H9 (cell line): ENCODE data around the gene ADORA1. TPM values are rescaled to one million over a fixed set of nuclear protein-coding genes. Genes with fewer than 3 reads are reported as not detected.
A peak's percentile ranks its signal among the peaks of the same experiment; 100 is the strongest.

Experiments
- DNase-seq: peaks from one replicate; pipeline ENCODE4 v3.0.0-alpha.2; 2017
- H2AFZ ChIP-seq: one replicate; pipeline ENCODE4 v1.6.1; 2013; ENCODE audit warnings: mild to moderate bottlenecking, low read length, control low read depth, moderate library complexity
- H2AK5ac ChIP-seq: 2 replicates; pipeline ENCODE4 v1.6.1; 2013; ENCODE audit warnings: low read length, control low read depth, mixed read lengths; ENCODE audit not compliant: insufficient read length
- H2BK120ac ChIP-seq: one replicate; pipeline ENCODE4 v1.6.1; 2013; ENCODE audit warnings: low read depth, mild to moderate bottlenecking, low read length, control low read depth, inconsistent platforms; ENCODE audit not compliant: poor library complexity, severe bottlenecking
- H2BK12ac ChIP-seq: 2 replicates; pipeline ENCODE4 v1.6.1; 2013; ENCODE audit warnings: low read length, control low read depth, mixed read lengths, low read depth; ENCODE audit not compliant: insufficient read length
- H2BK15ac ChIP-seq: 2 replicates; pipeline ENCODE4 v1.6.1; 2013; ENCODE audit warnings: low read depth, low read length, control low read depth
- H2BK20ac ChIP-seq: one replicate; pipeline ENCODE4 v1.6.1; 2013; ENCODE audit warnings: low read depth, mild to moderate bottlenecking, low read length, control low read depth, inconsistent platforms; ENCODE audit not compliant: poor library complexity, severe bottlenecking
- H2BK5ac ChIP-seq: 2 replicates; pipeline ENCODE4 v1.6.1; 2013; ENCODE audit warnings: low read length, control low read depth, mixed read lengths; ENCODE audit not compliant: insufficient read length
- H3K14ac ChIP-seq: 2 replicates; pipeline ENCODE4 v1.6.1; 2013; ENCODE audit warnings: low read length, control low read depth; ENCODE audit not compliant: insufficient read depth
- H3K18ac ChIP-seq: 2 replicates; pipeline ENCODE4 v1.6.1; 2013; ENCODE audit warnings: low read depth, mild to moderate bottlenecking, mixed read lengths, low read length, control low read depth; ENCODE audit not compliant: insufficient read length
- H3K23ac ChIP-seq: 2 replicates; pipeline ENCODE4 v1.6.1; 2013; ENCODE audit warnings: low read length, control low read depth, mixed read lengths, low read depth; ENCODE audit not compliant: insufficient read length
- H3K23me2 ChIP-seq: 2 replicates; pipeline ENCODE4 v1.6.1; 2013; ENCODE audit warnings: low read depth, mild to moderate bottlenecking, mixed read lengths, low read length, control low read depth; ENCODE audit not compliant: insufficient read length, poor library complexity, severe bottlenecking
- H3K27ac ChIP-seq: 2 replicates; pipeline ENCODE4 v1.5.1; 2013; ENCODE audit warnings: low read length, control low read depth, mixed read lengths, low read depth; ENCODE audit not compliant: insufficient read length
- H3K27me3 ChIP-seq: 2 replicates; pipeline ENCODE4 v1.6.1; 2013; ENCODE audit warnings: low read length, control low read depth, inconsistent platforms; ENCODE audit not compliant: insufficient read depth
- H3K4ac ChIP-seq: 2 replicates; pipeline ENCODE4 v1.6.1; 2013; ENCODE audit warnings: low read depth, mild to moderate bottlenecking, control low read depth, inconsistent platforms, low read length, moderate library complexity
- H3K4me1 ChIP-seq: 2 replicates; pipeline ENCODE4 v1.6.1; 2013; ENCODE audit warnings: low read length, control low read depth, inconsistent platforms; ENCODE audit not compliant: insufficient read depth
- H3K4me2 ChIP-seq: 2 replicates; pipeline ENCODE4 v1.6.1; 2013; ENCODE audit warnings: low read length, control low read depth, mixed read lengths; ENCODE audit not compliant: insufficient read length, insufficient read depth
- H3K56ac ChIP-seq: 2 replicates; pipeline ENCODE4 v1.6.1; 2013; ENCODE audit warnings: low read depth, mild to moderate bottlenecking, mixed read lengths, low read length, control low read depth; ENCODE audit not compliant: insufficient read length
- H3K79me1 ChIP-seq: 2 replicates; pipeline ENCODE4 v1.6.1; 2013; ENCODE audit warnings: low read depth, mild to moderate bottlenecking, moderate library complexity, low read length, control low read depth, inconsistent platforms; ENCODE audit not compliant: insufficient read depth, poor library complexity, severe bottlenecking
- H3K79me2 ChIP-seq: 2 replicates; pipeline ENCODE4 v1.6.1; 2013; ENCODE audit warnings: low read length, control low read depth, inconsistent platforms; ENCODE audit not compliant: insufficient read depth
- H3K9ac ChIP-seq: 2 replicates; pipeline ENCODE4 v1.6.1; 2013; ENCODE audit warnings: low read length, control low read depth, mixed read lengths; ENCODE audit not compliant: insufficient read length; ENCODE audit errors: extremely low read depth
- H3K9me3 ChIP-seq: one replicate; pipeline ENCODE4 v1.6.1; 2013; ENCODE audit warnings: low read depth, low read length, inconsistent platforms; ENCODE audit not compliant: control insufficient read depth
- H3T11ph ChIP-seq: one replicate; pipeline ENCODE4 v1.6.1; 2013; ENCODE audit warnings: mild to moderate bottlenecking, low read length, control low read depth, inconsistent platforms
- H4K20me1 ChIP-seq: one replicate; pipeline ENCODE4 v1.6.1; 2013; ENCODE audit not compliant: control insufficient read depth, insufficient read length, insufficient read depth
- H4K5ac ChIP-seq: 2 replicates; pipeline ENCODE4 v1.6.1; 2013; ENCODE audit warnings: low read depth, mild to moderate bottlenecking, mixed read lengths, low read length, control low read depth; ENCODE audit not compliant: insufficient read length
- H4K8ac ChIP-seq: replicated peaks from 2 replicates; pipeline ENCODE4 v1.6.1; 2013; ENCODE audit warnings: low read length, control low read depth, mixed read lengths, low read depth; ENCODE audit not compliant: insufficient read length
- H4K91ac ChIP-seq: 2 replicates; pipeline ENCODE4 v1.6.1; 2013; ENCODE audit warnings: low read depth, mild to moderate bottlenecking, moderate library complexity, mixed read lengths, low read length, control low read depth; ENCODE audit not compliant: insufficient read length
- H3K27ac Mint-ChIP-seq, 3 experiments: 2 replicates in 2 of 3; 3 replicates in 1 of 3; pipeline ENCODE4 v1.8.0; 2020 to 2021; ENCODE audit warnings: mixed read lengths in 3 of 3, mild to moderate bottlenecking in 1 of 3, moderate library complexity in 1 of 3
- H3K27me3 Mint-ChIP-seq: 2 replicates; pipeline ENCODE4 v1.8.0; 2021; ENCODE audit warnings: low read depth, mild to moderate bottlenecking, moderate library complexity, mixed read lengths
- H3K36me3 Mint-ChIP-seq, 3 experiments: 2 replicates in 2 of 3; 3 replicates in 1 of 3; pipeline ENCODE4 v1.8.0; 2020 to 2021; ENCODE audit warnings: low read depth in 3 of 3, mixed read lengths in 3 of 3; ENCODE audit not compliant: insufficient read depth in 1 of 3
- H3K4me1 Mint-ChIP-seq, 2 experiments: 2 replicates each; pipeline ENCODE4 v1.8.0; 2020; ENCODE audit warnings: mixed read lengths in 2 of 2
- H3K4me3 Mint-ChIP-seq, 2 experiments: 2 replicates in 1 of 2; 3 replicates in 1 of 2; pipeline ENCODE4 v1.8.0; 2020 to 2021; ENCODE audit warnings: mild to moderate bottlenecking in 2 of 2, mixed read lengths in 2 of 2, moderate library complexity in 1 of 2
- H3K9me3 Mint-ChIP-seq, 2 experiments: 2 replicates in 1 of 2; 3 replicates in 1 of 2; pipeline ENCODE4 v1.8.0; 2020; ENCODE audit warnings: mild to moderate bottlenecking in 2 of 2, mixed read lengths in 2 of 2, moderate library complexity in 1 of 2
- WGBS: extraction: QIAGEN DNeasy Blood & Tissue Kit; methylation state at CpG from one replicate; pipeline ENCODE4 v1.1.7; 2013; ENCODE audit warnings: missing lambda C conversion rate, low lambda C conversion rate, mixed read lengths; ENCODE audit not compliant: insufficient read length; ENCODE audit errors: extremely low coverage; 5-methylcytosine and 5-hydroxymethylcytosine counted together
- total RNA-seq: library from RNA; stranded (reverse); gene quantifications from 2 replicates; pipeline ENCODE4 v1.2.1, GENCODE V29; 2021
- TF ChIP-seq, protein P1 (sequence below): fragments of 200-600 bp; sonication (generic); conservative IDR thresholded peaks from 3 replicates; pipeline ENCODE4 v1.8.0; 2021; ENCODE audit warnings: antibody characterized with exemption, mild to moderate bottlenecking

Gene ADORA1
- total RNA-seq, 1 experiment from 2014 or later, result 1.3 TPM

DNA sequence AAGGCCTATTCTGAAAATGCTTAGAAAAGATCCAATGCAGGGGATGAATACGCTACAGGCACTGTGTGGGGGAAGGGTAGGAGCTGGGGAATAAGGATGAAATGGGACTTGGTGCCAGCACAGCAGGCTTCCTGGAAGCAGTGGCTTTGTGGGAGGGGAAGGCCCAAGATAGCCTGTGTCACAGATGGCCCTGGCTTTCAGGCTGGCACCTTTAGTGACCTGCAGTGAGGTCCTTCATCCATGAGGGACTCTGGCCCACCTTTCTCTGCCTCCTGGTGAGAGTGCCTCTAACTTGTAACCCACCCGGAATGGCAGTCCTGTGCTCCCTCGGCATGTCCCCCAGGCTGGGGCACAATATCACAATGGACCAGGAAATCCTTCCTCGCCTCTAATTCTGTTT, 58.1 kb downstream of the ADORA1 start:
- no peak overlapping the region for H2BK15ac ChIP-seq
- no peak overlapping the region for H3K9ac ChIP-seq
- no peak for DNase-seq
- no peaks in the 10 kb centered on the region for H3K79me1 ChIP-seq
- peak overlapping the region in 1 of 3 experiments; percentile 44; a peak in 2 of 7 replicates for H3K27ac Mint-ChIP-seq
- H3K4ac ChIP-seq, result no peak overlapping the region
- no peak overlapping the region for H2BK20ac ChIP-seq
- no CpG with 5 or more reads among the region's 4 CpGs for WGBS
- peaks cover 3% of the 10 kb centered on the region for H3K23me2 ChIP-seq
- H3K9me3 Mint-ChIP-seq, result no peaks in the 10 kb centered on the region; a peak in 2 of 5 replicates
- no peaks in the 10 kb centered on the region for H4K20me1 ChIP-seq
- H3T11ph ChIP-seq, result no peak overlapping the region
- peaks cover 29 to 41% of the 10 kb centered on the region in 2 experiments for H3K4me1 Mint-ChIP-seq
- no peaks in the 10 kb centered on the region; the same call in 1 of the 2 replicates for H3K27me3 Mint-ChIP-seq
- no peak overlapping the region for H3K4me2 ChIP-seq
- H3K9me3 ChIP-seq, result no peaks in the 10 kb centered on the region
- TF ChIP-seq, protein P1, sequence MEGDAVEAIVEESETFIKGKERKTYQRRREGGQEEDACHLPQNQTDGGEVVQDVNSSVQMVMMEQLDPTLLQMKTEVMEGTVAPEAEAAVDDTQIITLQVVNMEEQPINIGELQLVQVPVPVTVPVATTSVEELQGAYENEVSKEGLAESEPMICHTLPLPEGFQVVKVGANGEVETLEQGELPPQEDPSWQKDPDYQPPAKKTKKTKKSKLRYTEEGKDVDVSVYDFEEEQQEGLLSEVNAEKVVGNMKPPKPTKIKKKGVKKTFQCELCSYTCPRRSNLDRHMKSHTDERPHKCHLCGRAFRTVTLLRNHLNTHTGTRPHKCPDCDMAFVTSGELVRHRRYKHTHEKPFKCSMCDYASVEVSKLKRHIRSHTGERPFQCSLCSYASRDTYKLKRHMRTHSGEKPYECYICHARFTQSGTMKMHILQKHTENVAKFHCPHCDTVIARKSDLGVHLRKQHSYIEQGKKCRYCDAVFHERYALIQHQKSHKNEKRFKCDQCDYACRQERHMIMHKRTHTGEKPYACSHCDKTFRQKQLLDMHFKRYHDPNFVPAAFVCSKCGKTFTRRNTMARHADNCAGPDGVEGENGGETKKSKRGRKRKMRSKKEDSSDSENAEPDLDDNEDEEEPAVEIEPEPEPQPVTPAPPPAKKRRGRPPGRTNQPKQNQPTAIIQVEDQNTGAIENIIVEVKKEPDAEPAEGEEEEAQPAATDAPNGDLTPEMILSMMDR, result no peak
- no peak overlapping the region for H3K18ac ChIP-seq
- H3K23ac ChIP-seq, result no peak overlapping the region
- H3K27me3 ChIP-seq, result no peaks in the 10 kb centered on the region
- no peak overlapping the region for H4K5ac ChIP-seq
- peak overlapping the region; percentile 20; the same call in 1 of the 2 replicates for H3K14ac ChIP-seq
- H2AFZ ChIP-seq, result no peak overlapping the region
- H3K56ac ChIP-seq, result no peak overlapping the region
- H3K36me3 Mint-ChIP-seq, result no peaks in the 10 kb centered on the region
- 0 out of 5 replicates have a peak overlapping the region, but pooled peaks of 1 of the 2 experiments have one; percentile 11 for H3K4me3 Mint-ChIP-seq
- no peak overlapping the region for H2BK12ac ChIP-seq
- no peaks in the 10 kb centered on the region for H3K79me2 ChIP-seq
- peaks cover 6% of the 10 kb centered on the region; the same call in 1 of the 2 replicates for H3K4me1 ChIP-seq
- H2AK5ac ChIP-seq, result no peak overlapping the region
- H2BK5ac ChIP-seq, result no peak overlapping the region
- H4K8ac ChIP-seq, result no peak overlapping the region
- no peak overlapping the region for H3K27ac ChIP-seq
- H2BK120ac ChIP-seq, result no peak overlapping the region
- H4K91ac ChIP-seq, result no peak overlapping the region
